IMR-90 (cell line): Measurements from ENCODE around the gene ANKRD44. TPM values are rescaled to one million over a fixed set of nuclear protein-coding genes. Genes with fewer than 3 reads are reported as not detected.

Experiments
- ATAC-seq: fragments of 200-7000 bp; cut with Tn5 transposase; 2 replicates; pipeline ENCODE4 v1.9.1; 2020; ENCODE audit warnings: low read depth, mild to moderate bottlenecking, moderate library complexity
- BruUV-seq: library from RNA; stranded (reverse); fragments of 400-500 nt; replicated peaks from 2 replicates; lab custom pipeline; 2021; lab: Mats Ljungman, UMichigan
- CTCF ChIA-PET: fragments of 300-600 bp; formaldehyde crosslinking; extraction: SDS; loops from one replicate; lab custom pipeline; 2021; ENCODE audit warnings: antibody characterized with exemption; lab: Yijun Ruan, JAX
- POLR2A ChIA-PET: fragments of 300-600 bp; sonication (Branson Sonifier 250); formaldehyde crosslinking; loops from one replicate; lab custom pipeline; 2022; ENCODE audit warnings: antibody characterized with exemption; ENCODE audit not compliant: unreplicated experiment; lab: Charles Lee
- DNase-seq: peaks from one replicate; pipeline ENCODE4 v3.0.0; 2013
- H2AFZ ChIP-seq: replicated peaks from 2 replicates; pipeline ENCODE3; 2013; ENCODE audit warnings: low read length, mild to moderate bottlenecking; ENCODE audit not compliant: poor library complexity
- H2AK5ac ChIP-seq: 2 replicates; pipeline ENCODE4 v1.6.1; 2013; ENCODE audit warnings: low read depth, low read length, inconsistent platforms
- H2AK9ac ChIP-seq: replicated peaks from 2 replicates; pipeline ENCODE3; 2013; ENCODE audit warnings: mild to moderate bottlenecking, low read depth, low read length, moderate library complexity; ENCODE audit not compliant: poor library complexity
- H2BK120ac ChIP-seq: 2 replicates; pipeline ENCODE4 v1.6.1; 2013; ENCODE audit warnings: low read depth, low read length, inconsistent platforms
- H2BK15ac ChIP-seq: 3 replicates; pipeline ENCODE4 v1.6.1; 2013; ENCODE audit warnings: low read depth, low read length, inconsistent platforms
- H2BK20ac ChIP-seq: 2 replicates; pipeline ENCODE4 v1.6.1; 2013; ENCODE audit warnings: low read depth, mild to moderate bottlenecking, inconsistent platforms, low read length, moderate library complexity
- H2BK5ac ChIP-seq: 2 replicates; pipeline ENCODE4 v1.6.1; 2013; ENCODE audit warnings: mild to moderate bottlenecking, low read depth, low read length, inconsistent platforms; ENCODE audit not compliant: poor library complexity, severe bottlenecking
- H3K14ac ChIP-seq: replicated peaks from 2 replicates; pipeline ENCODE4 v1.6.1; 2013; ENCODE audit warnings: low read depth, low read length, inconsistent platforms
- H3K18ac ChIP-seq: 2 replicates; pipeline ENCODE4 v1.6.1; 2013; ENCODE audit warnings: low read depth, low read length, control low read depth
- H3K23ac ChIP-seq: 2 replicates; pipeline ENCODE4 v1.6.1; 2013; ENCODE audit warnings: low read depth, low read length, inconsistent platforms
- H3K27ac ChIP-seq: 2 replicates; pipeline ENCODE4 v1.5.1; 2013; ENCODE audit warnings: mild to moderate bottlenecking, control low read depth, low read length; ENCODE audit not compliant: insufficient read depth
- H3K27me3 ChIP-seq: 2 replicates; pipeline ENCODE4 v1.6.1; 2013; ENCODE audit warnings: low read length; ENCODE audit not compliant: control insufficient read depth, insufficient read depth
- H3K36me3 ChIP-seq: 2 replicates; pipeline ENCODE4 v1.6.1; 2013; ENCODE audit warnings: low read length, mixed read lengths; ENCODE audit not compliant: control insufficient read depth, insufficient read depth
- H3K4ac ChIP-seq: 2 replicates; pipeline ENCODE4 v1.6.1; 2013; ENCODE audit warnings: low read depth, low read length, inconsistent platforms
- H3K4me1 ChIP-seq: 2 replicates; pipeline ENCODE4 v1.6.1; 2013; ENCODE audit warnings: low read length, mixed read lengths; ENCODE audit not compliant: control insufficient read depth, insufficient read depth
- H3K4me2 ChIP-seq: 2 replicates; pipeline ENCODE4 v1.6.1; 2013; ENCODE audit warnings: low read depth, mild to moderate bottlenecking, control low read depth, low read length, moderate library complexity
- H3K4me3 ChIP-seq: 2 replicates; pipeline ENCODE4 v1.5.1; 2013; ENCODE audit warnings: low read depth, mild to moderate bottlenecking, control low read depth, low read length, moderate library complexity; ENCODE audit not compliant: insufficient read depth
- H3K56ac ChIP-seq: 2 replicates; pipeline ENCODE4 v1.6.1; 2013; ENCODE audit warnings: low read length, inconsistent platforms; ENCODE audit not compliant: insufficient read depth; ENCODE audit errors: extremely low read depth
- H3K79me1 ChIP-seq, 2 experiments: 2 replicates each; pipeline ENCODE4 v1.6.1; 2013; ENCODE audit warnings: low read length in 2 of 2, inconsistent platforms in 1 of 2, low read depth in 1 of 2
- H3K9ac ChIP-seq: 2 replicates; pipeline ENCODE4 v1.6.1; 2013; ENCODE audit warnings: low read depth, low read length, control low read depth
- H3K9me1 ChIP-seq: 2 replicates; pipeline ENCODE4 v1.6.1; 2013; ENCODE audit warnings: low read length, inconsistent platforms; ENCODE audit not compliant: insufficient read depth
- H3K9me3 ChIP-seq: 2 replicates; pipeline ENCODE4 v1.6.1; 2013; ENCODE audit warnings: low read length; ENCODE audit not compliant: control insufficient read depth, insufficient read depth
- H4K20me1 ChIP-seq: 2 replicates; pipeline ENCODE4 v1.6.1; 2013; ENCODE audit warnings: low read length, inconsistent platforms; ENCODE audit not compliant: insufficient read depth
- H4K5ac ChIP-seq: 2 replicates; pipeline ENCODE4 v1.6.1; 2013; ENCODE audit warnings: mild to moderate bottlenecking, low read depth, low read length, control low read depth
- H4K8ac ChIP-seq, 2 experiments: 2 replicates each; pipeline ENCODE4 v1.6.1; 2013; ENCODE audit warnings: low read depth in 2 of 2, low read length in 2 of 2, control low read depth in 1 of 2, inconsistent platforms in 1 of 2
- H4K91ac ChIP-seq: 2 replicates; pipeline ENCODE4 v1.6.1; 2013; ENCODE audit warnings: low read depth, low read length, inconsistent platforms; ENCODE audit not compliant: insufficient read depth
- BHLHE40 ChIP-seq: fragments of 150-350 bp; IDR thresholded peaks from 2 replicates; pipeline ENCODE4 v1.6.1; 2016; ENCODE audit warnings: mild to moderate bottlenecking, low read depth, low read length
- CHD1 ChIP-seq: IDR thresholded peaks from 2 replicates; pipeline ENCODE4 v1.6.1; 2012; ENCODE audit warnings: low read depth, low read length, improper control_type of control experiment
- FOS ChIP-seq: fragments of 150-350 bp; IDR thresholded peaks from 2 replicates; pipeline ENCODE4 v1.6.1; 2016; ENCODE audit warnings: low read depth, low read length
- MAZ ChIP-seq: IDR thresholded peaks from 2 replicates; pipeline ENCODE4 v1.6.1; 2012; ENCODE audit warnings: low read depth, mild to moderate bottlenecking, low read length, improper control_type of control experiment, moderate library complexity, borderline replicate concordance
- MXI1 ChIP-seq: IDR thresholded peaks from 2 replicates; pipeline ENCODE4 v1.6.1; 2012; ENCODE audit warnings: low read depth, mild to moderate bottlenecking, low read length, moderate library complexity, borderline replicate concordance
- NFE2L2 ChIP-seq: fragments of 150-350 bp; IDR thresholded peaks from 2 replicates; pipeline ENCODE4 v1.6.1; 2016; ENCODE audit warnings: low read depth, mild to moderate bottlenecking, low read length
- POLR2A ChIP-seq: IDR thresholded peaks from 2 replicates; pipeline ENCODE4 v1.6.1; 2012; ENCODE audit warnings: mild to moderate bottlenecking, low read depth, low read length
- RCOR1 ChIP-seq: IDR thresholded peaks from 2 replicates; pipeline ENCODE4 v1.6.1; 2012; ENCODE audit warnings: mild to moderate bottlenecking, low read length, improper control_type of control experiment; ENCODE audit not compliant: insufficient replicate concordance
- RFX5 ChIP-seq: IDR thresholded peaks from 2 replicates; pipeline ENCODE4 v1.8.0; 2012; ENCODE audit warnings: low read depth, mild to moderate bottlenecking, low read length, moderate library complexity
- WGBS, 2 experiments: methylation state at CpG; one replicate each; pipeline versions ENCODE4 v1.1.5 to v1.1.7; 2013; ENCODE audit warnings: missing lambda C conversion rate in 2 of 2; ENCODE audit not compliant: insufficient read length in 1 of 2; ENCODE audit errors: extremely low coverage in 2 of 2; 5-methylcytosine and 5-hydroxymethylcytosine counted together
- dilution Hi-C: fragments of 300-500 bp; cut with HindIII; formaldehyde crosslinking; loops from one replicate; pipeline ENCODE4 v1.14.3; 2018; ENCODE audit warnings: low sequenced_read_pairs; ENCODE audit not compliant: unreplicated experiment
- in situ Hi-C: fragments of 300-500 bp; cut with MboI; formaldehyde crosslinking; loops from 3 replicates; pipeline ENCODE4 v1.14.3; 2019; ENCODE audit warnings: low sequenced_read_pairs, inconsistent platforms, mixed read lengths
- intact Hi-C: fragments of 100-400 bp; cut with micrococcal nuclease; formaldehyde crosslinking; loops from 2 replicates; pipeline ENCODE4 v1.10.0; 2022
- polyA plus RNA-seq, 3 experiments: library from polyadenylated mRNA; depleted of rRNA; stranded (reverse); fragments of >200 nt; gene quantifications; 2 replicates each; pipeline ENCODE4 v1.2.3, GENCODE V29; 2012; ENCODE audit warnings: low replicate concordance in 1 of 3
- total RNA-seq: library from RNA; depleted of rRNA; stranded (reverse); fragments of >200 nt; gene quantifications from 2 replicates; pipeline ENCODE4 v1.2.3, GENCODE V29; 2012
- TF ChIP-seq, protein P1 (sequence below): fragments of 150-350 bp; IDR thresholded peaks from 2 replicates; pipeline ENCODE4 v1.6.1; 2016; ENCODE audit warnings: low read depth, mild to moderate bottlenecking, low read length, moderate library complexity, borderline replicate concordance
- TF ChIP-seq, protein P2 (sequence below): conservative IDR thresholded peaks from 2 replicates; pipeline ENCODE4 v1.5.1; 2012; ENCODE audit warnings: mild to moderate bottlenecking, low read depth, low read length, improper control_type of control experiment
- TF ChIP-seq, protein P3 (sequence below): fragments of 150-350 bp; IDR thresholded peaks from 2 replicates; pipeline ENCODE4 v1.6.1; 2017; ENCODE audit warnings: mild to moderate bottlenecking, antibody characterized with exemption, low read length, low read depth

Gene ANKRD44
- total and polyA plus RNA-seq, 2 of the 4 experiments (the other 2 are of a cell fraction) = 5.2 to 15.6 TPM

DNA sequence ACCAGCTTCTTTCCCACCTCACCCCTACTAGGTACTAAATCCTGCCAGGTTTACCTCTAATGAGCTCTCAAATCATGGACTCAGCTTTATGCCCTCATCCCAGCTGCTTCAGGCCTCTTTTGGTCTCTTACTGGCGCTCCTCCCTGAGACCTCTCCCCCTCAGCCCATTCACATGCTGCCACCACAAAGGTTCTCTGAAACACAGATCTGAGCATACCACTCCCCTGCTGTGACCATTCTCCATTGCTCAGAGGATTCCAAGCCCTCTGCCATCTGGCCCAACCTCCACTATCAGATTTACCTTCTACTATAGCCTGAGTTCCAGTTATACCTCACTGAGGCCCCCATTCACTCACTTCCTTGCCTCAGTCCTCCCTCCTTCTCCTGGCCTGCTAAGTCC lies 174.8 kb downstream of the ANKRD44 start:
- dilution Hi-C loops (no loop called here), intact Hi-C loops (no loop called here), in situ Hi-C loops (no loop called here)
- H4K91ac ChIP-seq = no peak overlapping the region
- H3K4me2 ChIP-seq = no peak overlapping the region
- H3K14ac ChIP-seq = no peak overlapping the region
- no peak overlapping the region for H3K27ac ChIP-seq
- H3K4me3 ChIP-seq = no peak overlapping the region
- H3K4ac ChIP-seq = no peak overlapping the region
- no peak overlapping the region for H3K23ac ChIP-seq
- no peak for TF ChIP-seq CHD1
- no peak for TF ChIP-seq MXI1
- TF ChIP-seq, protein P1, sequence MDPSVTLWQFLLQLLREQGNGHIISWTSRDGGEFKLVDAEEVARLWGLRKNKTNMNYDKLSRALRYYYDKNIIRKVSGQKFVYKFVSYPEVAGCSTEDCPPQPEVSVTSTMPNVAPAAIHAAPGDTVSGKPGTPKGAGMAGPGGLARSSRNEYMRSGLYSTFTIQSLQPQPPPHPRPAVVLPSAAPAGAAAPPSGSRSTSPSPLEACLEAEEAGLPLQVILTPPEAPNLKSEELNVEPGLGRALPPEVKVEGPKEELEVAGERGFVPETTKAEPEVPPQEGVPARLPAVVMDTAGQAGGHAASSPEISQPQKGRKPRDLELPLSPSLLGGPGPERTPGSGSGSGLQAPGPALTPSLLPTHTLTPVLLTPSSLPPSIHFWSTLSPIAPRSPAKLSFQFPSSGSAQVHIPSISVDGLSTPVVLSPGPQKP = no peak
- TF ChIP-seq, protein P2, sequence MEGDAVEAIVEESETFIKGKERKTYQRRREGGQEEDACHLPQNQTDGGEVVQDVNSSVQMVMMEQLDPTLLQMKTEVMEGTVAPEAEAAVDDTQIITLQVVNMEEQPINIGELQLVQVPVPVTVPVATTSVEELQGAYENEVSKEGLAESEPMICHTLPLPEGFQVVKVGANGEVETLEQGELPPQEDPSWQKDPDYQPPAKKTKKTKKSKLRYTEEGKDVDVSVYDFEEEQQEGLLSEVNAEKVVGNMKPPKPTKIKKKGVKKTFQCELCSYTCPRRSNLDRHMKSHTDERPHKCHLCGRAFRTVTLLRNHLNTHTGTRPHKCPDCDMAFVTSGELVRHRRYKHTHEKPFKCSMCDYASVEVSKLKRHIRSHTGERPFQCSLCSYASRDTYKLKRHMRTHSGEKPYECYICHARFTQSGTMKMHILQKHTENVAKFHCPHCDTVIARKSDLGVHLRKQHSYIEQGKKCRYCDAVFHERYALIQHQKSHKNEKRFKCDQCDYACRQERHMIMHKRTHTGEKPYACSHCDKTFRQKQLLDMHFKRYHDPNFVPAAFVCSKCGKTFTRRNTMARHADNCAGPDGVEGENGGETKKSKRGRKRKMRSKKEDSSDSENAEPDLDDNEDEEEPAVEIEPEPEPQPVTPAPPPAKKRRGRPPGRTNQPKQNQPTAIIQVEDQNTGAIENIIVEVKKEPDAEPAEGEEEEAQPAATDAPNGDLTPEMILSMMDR = no peak
- no peak for TF ChIP-seq FOS
- no peak for TF ChIP-seq MAZ
- TF ChIP-seq NFE2L2 = no peak
- TF ChIP-seq, protein P3, sequence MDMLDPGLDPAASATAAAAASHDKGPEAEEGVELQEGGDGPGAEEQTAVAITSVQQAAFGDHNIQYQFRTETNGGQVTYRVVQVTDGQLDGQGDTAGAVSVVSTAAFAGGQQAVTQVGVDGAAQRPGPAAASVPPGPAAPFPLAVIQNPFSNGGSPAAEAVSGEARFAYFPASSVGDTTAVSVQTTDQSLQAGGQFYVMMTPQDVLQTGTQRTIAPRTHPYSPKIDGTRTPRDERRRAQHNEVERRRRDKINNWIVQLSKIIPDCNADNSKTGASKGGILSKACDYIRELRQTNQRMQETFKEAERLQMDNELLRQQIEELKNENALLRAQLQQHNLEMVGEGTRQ = no peak
- no peak for TF ChIP-seq POLR2A
- TF ChIP-seq BHLHE40 = no peak
- no peak for TF ChIP-seq RCOR1
- TF ChIP-seq RFX5 = no peak
- no peak overlapping the region for H4K5ac ChIP-seq
- no TSS peak for BruUV-seq
- H2BK15ac ChIP-seq = no peak overlapping the region; the same call in 2 of the 3 replicates
- no peak overlapping the region for H4K8ac ChIP-seq
- H4K20me1 ChIP-seq = no peaks in the 10 kb centered on the region
- H3K4me1 ChIP-seq = peaks cover 9% of the 10 kb centered on the region
- ATAC-seq (no peak), DNase-seq (no peak)
- peak overlapping the region; percentile 67; the same call in 1 of the 2 replicates for H2AK5ac ChIP-seq
- H3K79me1 ChIP-seq = no peaks in the 10 kb centered on the region
- H3K9me3 ChIP-seq = no peaks in the 10 kb centered on the region
- H3K18ac ChIP-seq = no peak overlapping the region
- no peaks in the 10 kb centered on the region for H3K27me3 ChIP-seq
- H2BK20ac ChIP-seq = 0 out of 2 replicates have a peak overlapping the region, but pooled peaks have one; percentile 45
- H3K36me3 ChIP-seq = no peaks in the 10 kb centered on the region
- POLR2A ChIA-PET = no interaction called here
- H2AFZ ChIP-seq = no peak overlapping the region
- H2BK5ac ChIP-seq = no peak overlapping the region
- no peak overlapping the region for H2BK120ac ChIP-seq
- WGBS, 2 experiments = 100% methylated on average over 1 of the region's 1 CpG; no CpG with 5 or more reads in 1 of the 2 experiments
- no peak overlapping the region for H3K56ac ChIP-seq
- CTCF ChIA-PET = interaction anchor here (0.9 to 1.5 kb wide), 2 partner anchors 9 to 22 kb away, joined by 3 to 4 read pairs; no protein-coding TSS in a partner anchor
- H3K9me1 ChIP-seq = peaks cover 3% of the 10 kb centered on the region
- H2AK9ac ChIP-seq = no peak overlapping the region
- no peak overlapping the region for H3K9ac ChIP-seq
